Measurements from ENCODE around the gene TNFRSF1A. TPM values are rescaled to one million over a fixed set of nuclear protein-coding genes. Genes with fewer than 3 reads are reported as not detected.

The TNFRSF1A gene
- total RNA-seq, 1 experiment from 2014 or later = 44.1 TPM

GRCh38 chr12:6384499-6385436, 42.9 kb upstream of the TNFRSF1A start (continued):
- no peak for TF ChIP-seq FOXJ3 (CRISPR knock-in tag; IDR thresholded peaks at IDR 0.05; ENCODE audit: borderline replicate concordance)
- no peak for TF ChIP-seq NFE2L1 (CRISPR knock-in tag; IDR thresholded peaks at IDR 0.05)
- TF ChIP-seq AR (CRISPR knock-in tag; IDR thresholded peaks at IDR 0.05) = no peak

DNA sequence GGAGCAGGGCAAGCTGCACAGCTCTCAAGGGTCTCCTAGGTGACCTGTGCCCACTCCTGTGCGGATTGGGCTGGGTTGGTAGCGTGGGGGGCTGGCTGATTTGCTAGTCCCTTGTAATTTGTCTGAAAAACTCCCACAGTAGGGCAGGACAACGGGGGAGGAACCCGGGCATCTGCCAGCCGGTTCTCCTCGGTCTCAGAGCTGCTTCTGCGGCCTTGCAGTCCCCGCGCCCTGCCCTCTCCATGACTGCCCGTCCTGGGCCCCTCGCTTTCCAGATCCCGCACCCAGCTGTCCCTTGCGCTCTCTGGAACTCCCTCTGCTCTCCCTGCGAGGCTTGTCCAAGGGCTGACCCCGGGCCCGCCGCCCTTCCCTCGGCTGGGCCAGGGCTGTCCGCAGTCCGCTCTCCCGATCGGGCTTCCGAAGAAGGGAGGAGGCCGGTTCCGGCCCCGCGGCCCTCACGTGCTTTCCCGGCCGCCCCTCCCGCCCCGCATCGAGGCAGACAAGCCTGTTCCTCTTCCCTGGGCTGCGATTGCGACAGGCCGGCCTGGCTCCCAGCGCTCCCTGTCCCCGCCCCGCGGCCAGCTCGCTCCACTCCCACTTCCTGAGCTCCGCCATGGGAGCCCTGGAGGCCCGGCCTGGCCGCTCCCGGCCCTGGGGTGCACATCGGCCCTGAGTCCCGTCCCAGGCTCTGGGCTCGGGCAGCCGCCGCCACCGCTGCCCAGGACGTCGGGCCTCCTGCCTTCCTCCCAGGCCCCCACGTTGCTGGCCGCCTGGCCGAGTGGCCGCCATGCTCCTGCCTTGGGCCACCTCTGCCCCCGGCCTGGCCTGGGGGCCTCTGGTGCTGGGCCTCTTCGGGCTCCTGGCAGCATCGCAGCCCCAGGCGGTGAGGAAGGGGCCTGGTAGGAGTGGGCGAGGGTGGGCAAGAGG, 42.0 kb upstream of the TNFRSF1A start, which contains the start of gene LTBR:
TSS of gene LTBR (plus strand) at position 591 of the 927 bp plus-strand sequence. CDS start at position 788, 197 bp downstream.
- ATAC-seq (peak; percentile 68), DNase-seq (ENCODE audit: low spot score) (peak; percentile 78)
- peaks cover 58% of the 10 kb centered on the region for H3K4me1 Mint-ChIP-seq
- CTCF ChIA-PET = interaction anchor here (0.9 to 2.7 kb wide), 9 partner anchors 9 to 89 kb away, joined by 3 to 13 read pairs (median 5); partner anchors contain the start of gene VAMP1
- H3K36me3 Mint-ChIP-seq = no peaks in the 10 kb centered on the region
- H3K4me3 Mint-ChIP-seq = 0 out of 2 replicates have a peak within 1 kb of the TSS, but pooled peaks have one; percentile 16
- H3K27ac Mint-ChIP-seq = no peak within 1 kb of the TSS
- POLR2A ChIA-PET = interaction anchor here (1.0 to 1.9 kb wide), 3 partner anchors 8 to 87 kb away, joined by 3 to 5 read pairs (median 4); partner anchors contain the start of genes SCNN1A and VAMP1
- H3K9me3 Mint-ChIP-seq = no peaks in the 10 kb centered on the region
- H3K27me3 Mint-ChIP-seq (ENCODE audit: low read depth) = peaks cover 38% of the 10 kb centered on the region
- TF ChIP-seq, protein P1, sequence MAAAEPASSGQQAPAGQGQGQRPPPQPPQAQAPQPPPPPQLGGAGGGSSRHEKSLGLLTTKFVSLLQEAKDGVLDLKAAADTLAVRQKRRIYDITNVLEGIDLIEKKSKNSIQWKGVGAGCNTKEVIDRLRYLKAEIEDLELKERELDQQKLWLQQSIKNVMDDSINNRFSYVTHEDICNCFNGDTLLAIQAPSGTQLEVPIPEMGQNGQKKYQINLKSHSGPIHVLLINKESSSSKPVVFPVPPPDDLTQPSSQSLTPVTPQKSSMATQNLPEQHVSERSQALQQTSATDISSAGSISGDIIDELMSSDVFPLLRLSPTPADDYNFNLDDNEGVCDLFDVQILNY (CRISPR knock-in tag; IDR thresholded peaks at IDR 0.05) = peak; percentile 63; the same call in 1 of the 2 replicates
- TF ChIP-seq, protein P2, sequence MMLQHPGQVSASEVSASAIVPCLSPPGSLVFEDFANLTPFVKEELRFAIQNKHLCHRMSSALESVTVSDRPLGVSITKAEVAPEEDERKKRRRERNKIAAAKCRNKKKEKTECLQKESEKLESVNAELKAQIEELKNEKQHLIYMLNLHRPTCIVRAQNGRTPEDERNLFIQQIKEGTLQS (CRISPR knock-in tag; conservative IDR thresholded peaks at IDR 0.05) = no peak
- TF ChIP-seq JAZF1 (CRISPR knock-in tag; IDR thresholded peaks at IDR 0.05) (no peak), NR1H2 (CRISPR knock-in tag; IDR thresholded peaks at IDR 0.05) (no peak), SMAD4 (CRISPR knock-in tag; IDR thresholded peaks at IDR 0.05) (no peak), ZNF317 (CRISPR knock-in tag; IDR thresholded peaks at IDR 0.05; ENCODE audit: borderline replicate concordance, low read depth) (peak; percentile 65), ESRRA (CRISPR knock-in tag; IDR thresholded peaks at IDR 0.05; ENCODE audit: borderline replicate concordance) (no peak), CREB1 (CRISPR knock-in tag; IDR thresholded peaks at IDR 0.05) (peak; percentile 69; the same call in 1 of the 2 replicates), ZNF671 (CRISPR knock-in tag; IDR thresholded peaks at IDR 0.05) (no peak), USF2 (CRISPR knock-in tag; IDR thresholded peaks at IDR 0.05) (peak; percentile 79)
- TF ChIP-seq, protein P3, sequence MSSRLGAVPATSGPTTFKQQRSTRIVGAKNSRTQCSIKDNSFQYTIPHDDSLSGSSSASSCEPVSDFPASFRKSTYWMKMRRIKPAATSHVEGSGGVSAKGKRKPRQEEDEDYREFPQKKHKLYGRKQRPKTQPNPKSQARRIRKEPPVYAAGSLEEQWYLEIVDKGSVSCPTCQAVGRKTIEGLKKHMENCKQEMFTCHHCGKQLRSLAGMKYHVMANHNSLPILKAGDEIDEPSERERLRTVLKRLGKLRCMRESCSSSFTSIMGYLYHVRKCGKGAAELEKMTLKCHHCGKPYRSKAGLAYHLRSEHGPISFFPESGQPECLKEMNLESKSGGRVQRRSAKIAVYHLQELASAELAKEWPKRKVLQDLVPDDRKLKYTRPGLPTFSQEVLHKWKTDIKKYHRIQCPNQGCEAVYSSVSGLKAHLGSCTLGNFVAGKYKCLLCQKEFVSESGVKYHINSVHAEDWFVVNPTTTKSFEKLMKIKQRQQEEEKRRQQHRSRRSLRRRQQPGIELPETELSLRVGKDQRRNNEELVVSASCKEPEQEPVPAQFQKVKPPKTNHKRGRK (CRISPR knock-in tag; IDR thresholded peaks at IDR 0.05; ENCODE audit: borderline replicate concordance) = no peak
- TF ChIP-seq, protein P4, sequence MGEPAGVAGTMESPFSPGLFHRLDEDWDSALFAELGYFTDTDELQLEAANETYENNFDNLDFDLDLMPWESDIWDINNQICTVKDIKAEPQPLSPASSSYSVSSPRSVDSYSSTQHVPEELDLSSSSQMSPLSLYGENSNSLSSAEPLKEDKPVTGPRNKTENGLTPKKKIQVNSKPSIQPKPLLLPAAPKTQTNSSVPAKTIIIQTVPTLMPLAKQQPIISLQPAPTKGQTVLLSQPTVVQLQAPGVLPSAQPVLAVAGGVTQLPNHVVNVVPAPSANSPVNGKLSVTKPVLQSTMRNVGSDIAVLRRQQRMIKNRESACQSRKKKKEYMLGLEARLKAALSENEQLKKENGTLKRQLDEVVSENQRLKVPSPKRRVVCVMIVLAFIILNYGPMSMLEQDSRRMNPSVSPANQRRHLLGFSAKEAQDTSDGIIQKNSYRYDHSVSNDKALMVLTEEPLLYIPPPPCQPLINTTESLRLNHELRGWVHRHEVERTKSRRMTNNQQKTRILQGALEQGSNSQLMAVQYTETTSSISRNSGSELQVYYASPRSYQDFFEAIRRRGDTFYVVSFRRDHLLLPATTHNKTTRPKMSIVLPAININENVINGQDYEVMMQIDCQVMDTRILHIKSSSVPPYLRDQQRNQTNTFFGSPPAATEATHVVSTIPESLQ (CRISPR knock-in tag; IDR thresholded peaks at IDR 0.05) = no peak
- TF ChIP-seq, protein P5, sequence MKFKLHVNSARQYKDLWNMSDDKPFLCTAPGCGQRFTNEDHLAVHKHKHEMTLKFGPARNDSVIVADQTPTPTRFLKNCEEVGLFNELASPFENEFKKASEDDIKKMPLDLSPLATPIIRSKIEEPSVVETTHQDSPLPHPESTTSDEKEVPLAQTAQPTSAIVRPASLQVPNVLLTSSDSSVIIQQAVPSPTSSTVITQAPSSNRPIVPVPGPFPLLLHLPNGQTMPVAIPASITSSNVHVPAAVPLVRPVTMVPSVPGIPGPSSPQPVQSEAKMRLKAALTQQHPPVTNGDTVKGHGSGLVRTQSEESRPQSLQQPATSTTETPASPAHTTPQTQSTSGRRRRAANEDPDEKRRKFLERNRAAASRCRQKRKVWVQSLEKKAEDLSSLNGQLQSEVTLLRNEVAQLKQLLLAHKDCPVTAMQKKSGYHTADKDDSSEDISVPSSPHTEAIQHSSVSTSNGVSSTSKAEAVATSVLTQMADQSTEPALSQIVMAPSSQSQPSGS (CRISPR knock-in tag; IDR thresholded peaks at IDR 0.05; ENCODE audit: borderline replicate concordance, low read depth) = no peak; the same call in 1 of the 2 replicates
- TF ChIP-seq, protein P6, sequence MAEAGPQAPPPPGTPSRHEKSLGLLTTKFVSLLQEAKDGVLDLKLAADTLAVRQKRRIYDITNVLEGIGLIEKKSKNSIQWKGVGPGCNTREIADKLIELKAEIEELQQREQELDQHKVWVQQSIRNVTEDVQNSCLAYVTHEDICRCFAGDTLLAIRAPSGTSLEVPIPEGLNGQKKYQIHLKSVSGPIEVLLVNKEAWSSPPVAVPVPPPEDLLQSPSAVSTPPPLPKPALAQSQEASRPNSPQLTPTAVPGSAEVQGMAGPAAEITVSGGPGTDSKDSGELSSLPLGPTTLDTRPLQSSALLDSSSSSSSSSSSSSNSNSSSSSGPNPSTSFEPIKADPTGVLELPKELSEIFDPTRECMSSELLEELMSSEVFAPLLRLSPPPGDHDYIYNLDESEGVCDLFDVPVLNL (CRISPR knock-in tag; IDR thresholded peaks at IDR 0.05; ENCODE audit: borderline replicate concordance, low read depth) = no peak
